NB4 (cell line): ENCODE data around the gene IKZF4.

Experiments
- CTCF ChIP-seq: IDR thresholded peaks from one replicate; pipeline ENCODE4 v1.5.1; 2012; ENCODE audit warnings: low read depth, low read length
- POLR2A ChIP-seq: IDR thresholded peaks from 2 replicates; pipeline ENCODE4 v1.6.1; 2011; ENCODE audit warnings: mild to moderate bottlenecking; ENCODE audit not compliant: insufficient read length; ENCODE audit errors: extremely low read depth

GRCh38 chr12:55982319-55982936 is 38.4 kb upstream of the IKZF4 start:
- no peak for TF ChIP-seq CTCF
- no peak for TF ChIP-seq POLR2A
